ENCODE data around the gene EFNB1.

Gene EFNB1

GRCh38 chrX:68878977-68879645, 50.3 kb downstream of the EFNB1 start:
- Histone ChIP-seq H3K79me2 (ENCODE audit: insufficient read depth, low read depth) (no peaks in the 10 kb centered on the region), H2AFZ (ENCODE audit: low read depth) (no peak overlapping the region), H3K9ac (no peak overlapping the region), H3K4me1 (ENCODE audit: low read depth, poor library complexity, severe bottlenecking) (no peaks in the 10 kb centered on the region), H4K20me1 (ENCODE audit: insufficient read depth) (no peaks in the 10 kb centered on the region), H3K4me3 (IDR thresholded peaks at IDR 0.05; ENCODE audit: insufficient read depth, low read depth, low read length) (no peak overlapping the region), H3K36me3 (ENCODE audit: insufficient read depth) (no peaks in the 10 kb centered on the region), H3K4me2 (no peak overlapping the region), H3K27me3 (ENCODE audit: insufficient read depth, low read depth) (no peaks in the 10 kb centered on the region), H3K27ac (no peak overlapping the region)
- TF ChIP-seq CTCF (conservative IDR thresholded peaks at IDR 0.05; ENCODE audit: low read depth, low read length), result no peak

GRCh38 chrX:68880846-68881552, 52.2 kb downstream of the EFNB1 start:
- Histone ChIP-seq H3K27ac (no peak overlapping the region), H3K36me3 (ENCODE audit: insufficient read depth) (no peaks in the 10 kb centered on the region), H3K4me3 (IDR thresholded peaks at IDR 0.05; ENCODE audit: insufficient read depth, low read depth, low read length) (no peak overlapping the region), H4K20me1 (ENCODE audit: insufficient read depth) (no peaks in the 10 kb centered on the region), H3K4me2 (no peak overlapping the region), H3K9ac (no peak overlapping the region), H3K79me2 (ENCODE audit: insufficient read depth, low read depth) (no peaks in the 10 kb centered on the region), H3K4me1 (ENCODE audit: low read depth, poor library complexity, severe bottlenecking) (no peaks in the 10 kb centered on the region), H2AFZ (ENCODE audit: low read depth) (no peak overlapping the region), H3K27me3 (ENCODE audit: insufficient read depth, low read depth) (no peaks in the 10 kb centered on the region)
- TF ChIP-seq CTCF (conservative IDR thresholded peaks at IDR 0.05; ENCODE audit: low read depth, low read length), result no peak

- TF ChIP-seq CTCF (conservative IDR thresholded peaks at IDR 0.05; ENCODE audit: low read depth, low read length), result no peak
- Histone ChIP-seq H4K20me1 (ENCODE audit: insufficient read depth) (no peaks in the 10 kb centered on the region), H2AFZ (ENCODE audit: low read depth) (no peak overlapping the region), H3K27me3 (ENCODE audit: insufficient read depth, low read depth) (no peaks in the 10 kb centered on the region), H3K27ac (no peak overlapping the region), H3K79me2 (ENCODE audit: insufficient read depth, low read depth) (no peaks in the 10 kb centered on the region), H3K4me3 (IDR thresholded peaks at IDR 0.05; ENCODE audit: insufficient read depth, low read depth, low read length) (no peak overlapping the region), H3K4me1 (ENCODE audit: low read depth, poor library complexity, severe bottlenecking) (no peaks in the 10 kb centered on the region), H3K4me2 (no peak overlapping the region), H3K9ac (no peak overlapping the region), H3K36me3 (ENCODE audit: insufficient read depth) (no peaks in the 10 kb centered on the region)
These were observed 53.1 kb downstream of the EFNB1 start for GRCh38 chrX:68881911-68882310.

- Histone ChIP-seq H3K4me2 (no peak overlapping the region), H4K20me1 (ENCODE audit: insufficient read depth) (no peaks in the 10 kb centered on the region), H3K27ac (no peak overlapping the region), H3K9ac (no peak overlapping the region), H3K27me3 (ENCODE audit: insufficient read depth, low read depth) (no peaks in the 10 kb centered on the region), H3K79me2 (ENCODE audit: insufficient read depth, low read depth) (no peaks in the 10 kb centered on the region), H3K36me3 (ENCODE audit: insufficient read depth) (no peaks in the 10 kb centered on the region), H3K4me1 (ENCODE audit: low read depth, poor library complexity, severe bottlenecking) (no peaks in the 10 kb centered on the region), H2AFZ (ENCODE audit: low read depth) (no peak overlapping the region), H3K4me3 (IDR thresholded peaks at IDR 0.05; ENCODE audit: insufficient read depth, low read depth, low read length) (no peak overlapping the region)
- TF ChIP-seq CTCF (conservative IDR thresholded peaks at IDR 0.05; ENCODE audit: low read depth, low read length), result no peak
These were observed 55.0 kb downstream of the EFNB1 start for GRCh38 chrX:68883800-68884199.

Data from KMS-11 (cell line).